PC-9 (cell line): ENCODE data around the gene OR2A25. TPM values are rescaled to one million over a fixed set of nuclear protein-coding genes. Genes with fewer than 3 reads are reported as not detected.

Experiments used
- BruUV-seq: library from RNA; stranded (reverse); fragments of 400-500 nt; replicated peaks from 2 replicates; lab custom pipeline; 2021; lab: Mats Ljungman, UMichigan
- CTCF ChIA-PET: fragments of 300-600 bp; sonication (Branson Sonifier 250); formaldehyde crosslinking; loops from one replicate; lab custom pipeline; 2022; ENCODE audit warnings: antibody characterized with exemption; lab: Charles Lee
- POLR2A ChIA-PET: fragments of 300-600 bp; sonication (Branson Sonifier 250); formaldehyde crosslinking; loops from one replicate; lab custom pipeline; 2022; ENCODE audit warnings: antibody characterized with exemption; ENCODE audit not compliant: unreplicated experiment; lab: Charles Lee
- DNase-seq, 2 experiments: peaks; one replicate each; pipeline versions ENCODE4 v3.0.0 to v3.0.0-alpha.2; 2015 to 2022; ENCODE audit warnings: mixed read lengths in 1 of 2
- H2AFZ ChIP-seq: fragments of 200-600 bp; sonication (generic); 2 replicates; pipeline ENCODE4 v1.8.1; 2017; ENCODE audit warnings: antibody characterized with exemption
- H3F3A ChIP-seq: fragments of 200-600 bp; sonication (generic); 2 replicates; pipeline ENCODE4 v1.8.1; 2017; ENCODE audit warnings: antibody characterized with exemption, mild to moderate bottlenecking, low read depth; ENCODE audit not compliant: insufficient read depth
- H3K27ac ChIP-seq: fragments of 200-600 bp; sonication (generic); 2 replicates; pipeline ENCODE4 v1.6.1; 2016; ENCODE audit warnings: mixed run types
- H3K27me3 ChIP-seq: fragments of 200-600 bp; sonication (generic); 2 replicates; pipeline ENCODE4 v1.6.1; 2016; ENCODE audit warnings: low read depth, mixed run types; ENCODE audit not compliant: insufficient read depth
- H3K36me3 ChIP-seq: fragments of 200-600 bp; sonication (generic); 2 replicates; pipeline ENCODE4 v1.6.1; 2016; ENCODE audit warnings: low read depth, mixed run types
- H3K4me1 ChIP-seq: fragments of 200-600 bp; sonication (generic); replicated peaks from 2 replicates; pipeline ENCODE4 v1.6.1; 2016; ENCODE audit warnings: mixed run types; ENCODE audit not compliant: insufficient read depth
- H3K4me2 ChIP-seq: fragments of 200-600 bp; sonication (generic); 2 replicates; pipeline ENCODE4 v1.6.1; 2017; ENCODE audit warnings: mixed run types
- H3K4me3 ChIP-seq: fragments of 200-600 bp; sonication (generic); 2 replicates; pipeline ENCODE4 v1.6.1; 2016; ENCODE audit warnings: mixed run types
- H3K79me2 ChIP-seq: fragments of 200-600 bp; sonication (generic); 2 replicates; pipeline ENCODE4 v1.6.1; 2017; ENCODE audit warnings: low read depth, mixed run types
- H3K9me2 ChIP-seq: fragments of 200-600 bp; sonication (generic); 2 replicates; pipeline ENCODE4 v1.8.1; 2017; ENCODE audit warnings: mild to moderate bottlenecking; ENCODE audit not compliant: insufficient read depth
- H3K9me3 ChIP-seq: fragments of 200-600 bp; sonication (generic); 2 replicates; pipeline ENCODE4 v1.8.1; 2016; ENCODE audit warnings: low read depth; ENCODE audit not compliant: insufficient read depth
- H4K20me1 ChIP-seq: fragments of 200-600 bp; sonication (generic); 2 replicates; pipeline ENCODE4 v1.8.1; 2017; ENCODE audit not compliant: insufficient read depth
- CTCF ChIP-seq: fragments of 200-600 bp; sonication (generic); conservative IDR thresholded peaks from 2 replicates; pipeline ENCODE4 v1.6.1; 2017; ENCODE audit warnings: mixed run types, antibody characterized with exemption, mild to moderate bottlenecking, moderate library complexity
- EZH2 ChIP-seq: fragments of 200-600 bp; sonication (generic); IDR thresholded peaks from 2 replicates; pipeline ENCODE4 v1.8.0; 2017; ENCODE audit warnings: antibody characterized with exemption, low read depth
- intact Hi-C: fragments of 100-400 bp; cut with micrococcal nuclease; formaldehyde crosslinking; loops from one replicate; pipeline ENCODE4 v1.10.0; 2022; ENCODE audit not compliant: unreplicated experiment
- total RNA-seq: library from RNA; stranded (reverse); gene quantifications from 2 replicates; pipeline ENCODE4 v1.2.3, GENCODE V29; 2021

The OR2A25 gene
- total RNA-seq, 1 experiment from 2014 or later: not detected

DNA sequence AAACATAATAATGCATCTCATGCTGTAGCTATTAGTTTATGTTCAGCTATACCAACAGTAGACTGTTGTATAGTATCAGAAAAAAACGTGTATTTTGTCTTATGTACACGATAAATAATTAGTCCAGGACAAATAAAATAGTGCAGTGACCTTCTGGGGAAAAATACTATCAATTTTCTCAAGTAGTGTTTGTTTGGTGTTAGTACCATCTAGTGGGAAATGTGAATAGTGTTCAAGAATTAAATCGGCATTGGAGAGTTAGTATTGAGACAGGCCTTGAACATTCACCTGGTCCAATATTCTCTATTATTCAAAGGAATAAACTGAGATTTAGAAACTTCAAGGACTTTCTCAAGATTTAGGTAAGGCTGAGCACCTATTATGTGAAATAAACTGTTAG is 42.5 kb upstream of the OR2A25 start:
- no peaks in the 10 kb centered on the region for H3K36me3 ChIP-seq
- POLR2A ChIA-PET: no interaction called here
- intact Hi-C loops: no loop called here
- no peak overlapping the region for H2AFZ ChIP-seq
- no peak overlapping the region for H3K4me2 ChIP-seq
- CTCF ChIA-PET: interaction anchor here (0.7 kb wide), 1 partner anchor 142 kb away, joined by 3 read pairs; no protein-coding TSS in a partner anchor
- H3K4me3 ChIP-seq: no peak overlapping the region
- TF ChIP-seq CTCF (peak; percentile 68), EZH2 (no peak)
- no peak for DNase-seq
- no peaks in the 10 kb centered on the region for H3K9me2 ChIP-seq
- H4K20me1 ChIP-seq: no peaks in the 10 kb centered on the region
- no TSS peak for BruUV-seq
- H3K9me3 ChIP-seq: no peaks in the 10 kb centered on the region
- H3K27me3 ChIP-seq: no peaks in the 10 kb centered on the region
- no peaks in the 10 kb centered on the region for H3K79me2 ChIP-seq
- no peaks in the 10 kb centered on the region for H3K4me1 ChIP-seq
- no peaks in the 10 kb centered on the region for H3F3A ChIP-seq
- H3K27ac ChIP-seq: no peak overlapping the region

- DNase-seq: no peak
- H3K4me2 ChIP-seq: no peak overlapping the region
- CTCF ChIA-PET: interaction anchor here (0.7 to 0.9 kb wide), 2 partner anchors 143 to 596 kb away, joined by 3 read pairs; no protein-coding TSS in a partner anchor
Measured at GRCh38 chr7:144027974-144028373, 41.6 kb upstream of the OR2A25 start.

DNA sequence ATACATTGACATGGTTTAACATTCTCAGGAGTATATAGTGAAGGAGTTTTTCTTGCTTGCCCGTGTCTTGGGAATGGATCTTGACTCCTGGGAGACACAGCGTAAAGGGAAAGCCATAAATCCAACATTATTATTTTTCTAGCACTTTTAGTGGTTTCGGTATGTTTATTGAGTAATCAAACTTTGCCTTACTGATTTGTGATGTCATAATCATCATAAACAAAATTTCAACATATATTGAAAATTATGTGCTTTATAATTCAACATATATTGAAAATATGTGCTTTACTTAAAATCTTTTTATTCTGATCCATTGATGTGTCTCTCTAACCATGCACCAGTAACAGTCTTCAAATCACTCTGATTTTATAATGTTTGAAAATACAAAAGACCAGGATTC is 41.1 kb upstream of the OR2A25 start:
- no peak overlapping the region for H2AFZ ChIP-seq
- H3F3A ChIP-seq: no peaks in the 10 kb centered on the region
- intact Hi-C loops: no loop called here
- no peaks in the 10 kb centered on the region for H3K4me1 ChIP-seq
- no peaks in the 10 kb centered on the region for H3K79me2 ChIP-seq
- no peak for DNase-seq
- no TSS peak for BruUV-seq
- CTCF ChIA-PET: interaction anchor here (0.9 kb wide), 1 partner anchor 596 kb away, joined by 3 read pairs; no protein-coding TSS in a partner anchor
- TF ChIP-seq CTCF: no peak
- no peak for TF ChIP-seq EZH2
- no peaks in the 10 kb centered on the region for H3K9me2 ChIP-seq
- POLR2A ChIA-PET: no interaction called here
- no peaks in the 10 kb centered on the region for H4K20me1 ChIP-seq
- no peaks in the 10 kb centered on the region for H3K9me3 ChIP-seq
- H3K4me3 ChIP-seq: no peak overlapping the region
- H3K36me3 ChIP-seq: no peaks in the 10 kb centered on the region
- no peak overlapping the region for H3K27ac ChIP-seq
- no peaks in the 10 kb centered on the region for H3K27me3 ChIP-seq
- no peak overlapping the region for H3K4me2 ChIP-seq

More at GRCh38 chr7:144027974-144028373, 41.6 kb upstream of the OR2A25 start:
- H2AFZ ChIP-seq: no peak overlapping the region
- no peaks in the 10 kb centered on the region for H3K4me1 ChIP-seq
- no peaks in the 10 kb centered on the region for H3K27me3 ChIP-seq
- no peak overlapping the region for H3K4me3 ChIP-seq
- H3F3A ChIP-seq: no peaks in the 10 kb centered on the region
- H3K9me2 ChIP-seq: no peaks in the 10 kb centered on the region
- H3K79me2 ChIP-seq: no peaks in the 10 kb centered on the region
- intact Hi-C loops: no loop called here
- no peak overlapping the region for H3K27ac ChIP-seq
- POLR2A ChIA-PET: no interaction called here
- no peak for TF ChIP-seq EZH2
- no peak for TF ChIP-seq CTCF
- no peaks in the 10 kb centered on the region for H4K20me1 ChIP-seq
- no peaks in the 10 kb centered on the region for H3K36me3 ChIP-seq
- no TSS peak for BruUV-seq
- no peaks in the 10 kb centered on the region for H3K9me3 ChIP-seq
